GM23338 (cell line): ENCODE results near the gene MAP3K6. TPM values are rescaled to one million over a fixed set of nuclear protein-coding genes. Genes with fewer than 3 reads are reported as not detected.

ENCODE experiments used
- ATAC-seq: fragments of 200-7000 bp; cut with Tn5 transposase; 3 replicates; pipeline ENCODE4 v1.9.1; 2020
- DNase-seq: peaks from one replicate; pipeline ENCODE4 v3.0.0-alpha.2; 2015; ENCODE audit warnings: low spot score
- H2AFZ ChIP-seq: fragments of 200-600 bp; sonication (generic); 2 replicates; pipeline ENCODE4 v1.8.0; 2016; ENCODE audit warnings: antibody characterized with exemption, mild to moderate bottlenecking, moderate library complexity
- H3F3A ChIP-seq: fragments of 200-600 bp; sonication (generic); replicated peaks from 2 replicates; pipeline ENCODE4 v1.8.0; 2017; ENCODE audit warnings: antibody characterized with exemption, mixed run types, low read depth
- H3K27ac ChIP-seq: fragments of 200-600 bp; sonication (generic); 2 replicates; pipeline ENCODE4 v1.6.1; 2016; ENCODE audit warnings: low read depth
- H3K27me3 ChIP-seq: fragments of 200-600 bp; sonication (generic); 2 replicates; pipeline ENCODE4 v1.8.0; 2016; ENCODE audit warnings: mild to moderate bottlenecking, mixed run types, moderate library complexity; ENCODE audit not compliant: insufficient read depth
- H3K36me3 ChIP-seq: fragments of 200-600 bp; sonication (generic); 2 replicates; pipeline ENCODE4 v1.8.0; 2016; ENCODE audit warnings: mild to moderate bottlenecking; ENCODE audit not compliant: insufficient read depth
- H3K4me1 ChIP-seq: fragments of 200-600 bp; sonication (generic); 2 replicates; pipeline ENCODE4 v1.8.0; 2016; ENCODE audit warnings: mild to moderate bottlenecking, moderate library complexity; ENCODE audit not compliant: insufficient read depth
- H3K4me2 ChIP-seq: fragments of 200-600 bp; sonication (generic); 2 replicates; pipeline ENCODE4 v1.7.1; 2017; ENCODE audit warnings: mixed run types
- H3K4me3 ChIP-seq: fragments of 200-600 bp; sonication (generic); 2 replicates; pipeline ENCODE4 v1.6.1; 2016; ENCODE audit warnings: mixed run types
- H3K79me2 ChIP-seq: fragments of 200-600 bp; sonication (generic); replicated peaks from 2 replicates; pipeline ENCODE4 v1.8.0; 2017; ENCODE audit warnings: mild to moderate bottlenecking; ENCODE audit not compliant: insufficient read depth
- H3K9me2 ChIP-seq: fragments of 200-600 bp; sonication (generic); 2 replicates; pipeline ENCODE4 v1.8.0; 2017; ENCODE audit not compliant: insufficient read depth
- H4K20me1 ChIP-seq: fragments of 200-600 bp; sonication (generic); replicated peaks from 2 replicates; pipeline ENCODE4 v1.8.0; 2017; ENCODE audit warnings: mild to moderate bottlenecking; ENCODE audit not compliant: insufficient read depth
- H3K27ac Mint-ChIP-seq: 2 replicates; pipeline ENCODE4 v1.8.0; 2020; ENCODE audit warnings: inconsistent platforms, mild to moderate bottlenecking, moderate library complexity, mixed read lengths
- H3K27me3 Mint-ChIP-seq: 3 replicates; pipeline ENCODE4 v1.8.0; 2022; ENCODE audit warnings: low read depth, mild to moderate bottlenecking, moderate library complexity, mixed read lengths, inconsistent platforms; ENCODE audit not compliant: insufficient read depth, poor library complexity
- H3K36me3 Mint-ChIP-seq: 3 replicates; pipeline ENCODE4 v1.8.0; 2021; ENCODE audit warnings: low read depth, mild to moderate bottlenecking, inconsistent platforms, moderate library complexity, mixed read lengths
- H3K4me1 Mint-ChIP-seq: 3 replicates; pipeline ENCODE4 v1.8.0; 2020; ENCODE audit warnings: mild to moderate bottlenecking, inconsistent platforms, mixed read lengths
- H3K4me3 Mint-ChIP-seq: 3 replicates; pipeline ENCODE4 v1.8.0; 2021; ENCODE audit warnings: moderate library complexity, mild to moderate bottlenecking, inconsistent platforms, mixed read lengths
- H3K9me3 Mint-ChIP-seq: 3 replicates; pipeline ENCODE4 v1.8.0; 2020; ENCODE audit warnings: moderate library complexity, mild to moderate bottlenecking, inconsistent platforms, mixed read lengths
- CREB1 ChIP-seq: fragments of 250-450 bp; sonication (Bioruptor Pico); IDR thresholded peaks from 2 replicates; pipeline ENCODE4 v1.5.0; 2020; ENCODE audit warnings: low read depth, mild to moderate bottlenecking, moderate library complexity
- EZH2 ChIP-seq: fragments of 200-600 bp; sonication (generic); IDR thresholded peaks from one replicate; pipeline ENCODE4 v1.8.0; 2017; ENCODE audit warnings: antibody characterized with exemption, mild to moderate bottlenecking, low read depth; ENCODE audit not compliant: unreplicated experiment
- EZH2phosphoT487 ChIP-seq: fragments of 200-600 bp; sonication (generic); IDR thresholded peaks from one replicate; pipeline ENCODE4 v1.8.1; 2018; ENCODE audit warnings: antibody characterized with exemption; ENCODE audit not compliant: unreplicated experiment
- JUNB ChIP-seq: IDR thresholded peaks from one replicate; pipeline ENCODE4 v1.6.1; 2016; ENCODE audit warnings: antibody characterized with exemption; ENCODE audit not compliant: unreplicated experiment
- NANOG ChIP-seq: IDR thresholded peaks from 2 replicates; pipeline ENCODE4 v1.6.1; 2016; ENCODE audit warnings: antibody characterized with exemption, borderline replicate concordance
- POLR2AphosphoS5 ChIP-seq: IDR thresholded peaks from 2 replicates; pipeline ENCODE4 v1.6.1; 2016; ENCODE audit warnings: antibody characterized with exemption, low read depth
- STAT1 ChIP-seq: IDR thresholded peaks from one replicate; pipeline ENCODE4 v1.6.1; 2016; ENCODE audit warnings: antibody characterized with exemption; ENCODE audit not compliant: unreplicated experiment
- ZNF114 ChIP-seq: fragments of 250-450 bp; sonication (Bioruptor Pico); IDR thresholded peaks from 2 replicates; pipeline ENCODE4 v1.5.0; 2020; ENCODE audit warnings: mild to moderate bottlenecking, moderate library complexity
- ZNF331 ChIP-seq: fragments of 250-450 bp; sonication (Bioruptor Pico); IDR thresholded peaks from 2 replicates; pipeline ENCODE4 v1.5.0; 2020; ENCODE audit warnings: low read depth, mild to moderate bottlenecking, moderate library complexity
- polyA plus RNA-seq: library from polyadenylated mRNA; unstranded; fragments of >200 nt; fragmentation: Nextera tagmentation; extraction: Ambion mirVana; gene quantifications from 2 replicates; pipeline ENCODE4 v1.2.1, GENCODE V29; 2016
- total RNA-seq: library from RNA; depleted of rRNA; stranded (reverse); fragments of >200 nt; shearing (Covaris generic); gene quantifications from 2 replicates; pipeline ENCODE4 v1.2.3, GENCODE V29; 2014
- TF ChIP-seq, protein P1 (sequence below): IDR thresholded peaks from one replicate; pipeline ENCODE4 v1.6.1; 2018; ENCODE audit warnings: antibody characterized with exemption; ENCODE audit not compliant: unreplicated experiment
- TF ChIP-seq, protein P2 (sequence below): IDR thresholded peaks from 2 replicates; pipeline ENCODE4 v1.6.1; 2016; ENCODE audit warnings: antibody characterized with exemption
- TF ChIP-seq, protein P3 (sequence below), 2 experiments: fragments of 200-600 bp in 1 of 2; sonication (generic) in 1 of 2; conservative IDR thresholded peaks; 2 replicates each; pipeline versions ENCODE4 v1.5.1 to v1.6.1; 2016 to 2017; ENCODE audit warnings: antibody characterized with exemption in 2 of 2, low read depth in 2 of 2, mild to moderate bottlenecking in 2 of 2, moderate library complexity in 1 of 2

Gene MAP3K6
- total and polyA plus RNA-seq, 2 experiments from 2014 or later: 8.2 to 10.6 TPM

DNA sequence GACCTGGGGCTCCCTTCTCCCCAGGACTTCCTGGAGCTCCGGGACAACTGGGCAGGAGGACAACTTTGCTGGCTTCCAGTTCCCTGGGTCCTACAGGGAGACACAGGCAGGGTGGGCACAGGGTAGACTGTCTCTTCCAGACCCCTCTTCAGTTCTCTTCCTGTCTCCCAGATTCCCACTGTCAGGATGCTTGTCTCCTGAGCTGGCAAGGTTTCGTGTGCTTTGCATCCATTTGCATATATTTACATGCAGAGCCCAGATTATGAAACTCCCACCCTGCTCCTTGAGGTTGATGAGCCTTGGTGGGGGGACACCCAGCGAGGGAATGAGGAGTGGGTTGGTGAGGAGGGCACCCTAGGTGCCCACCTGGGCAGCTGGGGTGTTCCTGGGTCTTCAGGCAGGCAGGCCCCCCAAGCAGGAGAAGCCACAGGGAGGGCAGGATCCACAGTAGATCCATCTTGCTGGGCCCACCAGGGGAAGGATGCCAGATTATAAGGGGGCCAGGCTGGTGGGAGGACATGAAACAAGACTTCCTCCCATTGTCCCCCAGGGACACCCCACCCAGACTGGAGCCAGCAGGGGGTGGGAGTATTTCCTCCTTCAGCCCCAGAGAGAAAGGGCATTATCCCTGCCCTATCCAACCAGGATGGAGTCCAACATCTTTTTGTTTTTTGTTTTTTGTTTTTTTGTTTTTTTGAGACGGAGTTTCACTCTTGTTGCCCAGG lies 7.8 kb upstream of the MAP3K6 start, which contains the start of gene FCN3:
TSS of gene FCN3 (minus strand) at position 463 of the 725 bp plus-strand sequence. CDS start at position 457, 6 bp downstream.
- no peaks in the 10 kb centered on the region for H3K27me3 Mint-ChIP-seq
- H3K4me2 ChIP-seq: no peak within 1 kb of the TSS
- no peak within 1 kb of the TSS for H2AFZ ChIP-seq
- no peaks in the 10 kb centered on the region for H3F3A ChIP-seq
- no peak for DNase-seq
- no peaks in the 10 kb centered on the region; the same call in 1 of the 2 replicates for H3K4me1 ChIP-seq
- no peak within 1 kb of the TSS for H3K27ac Mint-ChIP-seq
- no peaks in the 10 kb centered on the region for H3K9me2 ChIP-seq
- H3K36me3 Mint-ChIP-seq: no peaks in the 10 kb centered on the region
- no peaks in the 10 kb centered on the region for H3K36me3 ChIP-seq
- H3K9me3 Mint-ChIP-seq: no peaks in the 10 kb centered on the region
- H3K4me3 ChIP-seq: no peak within 1 kb of the TSS
- H3K4me1 Mint-ChIP-seq: peaks cover 7% of the 10 kb centered on the region; the same call in 1 of the 3 replicates
- no peak for TF ChIP-seq JUNB
- TF ChIP-seq EZH2: no peak
- TF ChIP-seq, protein P1, sequence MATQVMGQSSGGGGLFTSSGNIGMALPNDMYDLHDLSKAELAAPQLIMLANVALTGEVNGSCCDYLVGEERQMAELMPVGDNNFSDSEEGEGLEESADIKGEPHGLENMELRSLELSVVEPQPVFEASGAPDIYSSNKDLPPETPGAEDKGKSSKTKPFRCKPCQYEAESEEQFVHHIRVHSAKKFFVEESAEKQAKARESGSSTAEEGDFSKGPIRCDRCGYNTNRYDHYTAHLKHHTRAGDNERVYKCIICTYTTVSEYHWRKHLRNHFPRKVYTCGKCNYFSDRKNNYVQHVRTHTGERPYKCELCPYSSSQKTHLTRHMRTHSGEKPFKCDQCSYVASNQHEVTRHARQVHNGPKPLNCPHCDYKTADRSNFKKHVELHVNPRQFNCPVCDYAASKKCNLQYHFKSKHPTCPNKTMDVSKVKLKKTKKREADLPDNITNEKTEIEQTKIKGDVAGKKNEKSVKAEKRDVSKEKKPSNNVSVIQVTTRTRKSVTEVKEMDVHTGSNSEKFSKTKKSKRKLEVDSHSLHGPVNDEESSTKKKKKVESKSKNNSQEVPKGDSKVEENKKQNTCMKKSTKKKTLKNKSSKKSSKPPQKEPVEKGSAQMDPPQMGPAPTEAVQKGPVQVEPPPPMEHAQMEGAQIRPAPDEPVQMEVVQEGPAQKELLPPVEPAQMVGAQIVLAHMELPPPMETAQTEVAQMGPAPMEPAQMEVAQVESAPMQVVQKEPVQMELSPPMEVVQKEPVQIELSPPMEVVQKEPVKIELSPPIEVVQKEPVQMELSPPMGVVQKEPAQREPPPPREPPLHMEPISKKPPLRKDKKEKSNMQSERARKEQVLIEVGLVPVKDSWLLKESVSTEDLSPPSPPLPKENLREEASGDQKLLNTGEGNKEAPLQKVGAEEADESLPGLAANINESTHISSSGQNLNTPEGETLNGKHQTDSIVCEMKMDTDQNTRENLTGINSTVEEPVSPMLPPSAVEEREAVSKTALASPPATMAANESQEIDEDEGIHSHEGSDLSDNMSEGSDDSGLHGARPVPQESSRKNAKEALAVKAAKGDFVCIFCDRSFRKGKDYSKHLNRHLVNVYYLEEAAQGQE: no peak
- TF ChIP-seq ZNF331 (CRISPR knock-in tag): no peak
- no peak for TF ChIP-seq NANOG
- TF ChIP-seq CREB1 (CRISPR knock-in tag): no peak
- no peak for TF ChIP-seq ZNF114 (CRISPR knock-in tag)
- no peak for TF ChIP-seq POLR2AphosphoS5
- TF ChIP-seq, protein P2, sequence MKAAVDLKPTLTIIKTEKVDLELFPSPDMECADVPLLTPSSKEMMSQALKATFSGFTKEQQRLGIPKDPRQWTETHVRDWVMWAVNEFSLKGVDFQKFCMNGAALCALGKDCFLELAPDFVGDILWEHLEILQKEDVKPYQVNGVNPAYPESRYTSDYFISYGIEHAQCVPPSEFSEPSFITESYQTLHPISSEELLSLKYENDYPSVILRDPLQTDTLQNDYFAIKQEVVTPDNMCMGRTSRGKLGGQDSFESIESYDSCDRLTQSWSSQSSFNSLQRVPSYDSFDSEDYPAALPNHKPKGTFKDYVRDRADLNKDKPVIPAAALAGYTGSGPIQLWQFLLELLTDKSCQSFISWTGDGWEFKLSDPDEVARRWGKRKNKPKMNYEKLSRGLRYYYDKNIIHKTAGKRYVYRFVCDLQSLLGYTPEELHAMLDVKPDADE: no peak
- TF ChIP-seq, protein P3, sequence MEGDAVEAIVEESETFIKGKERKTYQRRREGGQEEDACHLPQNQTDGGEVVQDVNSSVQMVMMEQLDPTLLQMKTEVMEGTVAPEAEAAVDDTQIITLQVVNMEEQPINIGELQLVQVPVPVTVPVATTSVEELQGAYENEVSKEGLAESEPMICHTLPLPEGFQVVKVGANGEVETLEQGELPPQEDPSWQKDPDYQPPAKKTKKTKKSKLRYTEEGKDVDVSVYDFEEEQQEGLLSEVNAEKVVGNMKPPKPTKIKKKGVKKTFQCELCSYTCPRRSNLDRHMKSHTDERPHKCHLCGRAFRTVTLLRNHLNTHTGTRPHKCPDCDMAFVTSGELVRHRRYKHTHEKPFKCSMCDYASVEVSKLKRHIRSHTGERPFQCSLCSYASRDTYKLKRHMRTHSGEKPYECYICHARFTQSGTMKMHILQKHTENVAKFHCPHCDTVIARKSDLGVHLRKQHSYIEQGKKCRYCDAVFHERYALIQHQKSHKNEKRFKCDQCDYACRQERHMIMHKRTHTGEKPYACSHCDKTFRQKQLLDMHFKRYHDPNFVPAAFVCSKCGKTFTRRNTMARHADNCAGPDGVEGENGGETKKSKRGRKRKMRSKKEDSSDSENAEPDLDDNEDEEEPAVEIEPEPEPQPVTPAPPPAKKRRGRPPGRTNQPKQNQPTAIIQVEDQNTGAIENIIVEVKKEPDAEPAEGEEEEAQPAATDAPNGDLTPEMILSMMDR (conservative IDR thresholded peaks at IDR 0.05; ENCODE audit: low read depth in 2 of 2): no peak
- no peak for TF ChIP-seq STAT1
- no peak for TF ChIP-seq EZH2phosphoT487
- no peak within 1 kb of the TSS for H3K27ac ChIP-seq
- H3K4me3 Mint-ChIP-seq: no peak within 1 kb of the TSS
- no peaks in the 10 kb centered on the region for H3K27me3 ChIP-seq
- no peak for ATAC-seq
- H3K79me2 ChIP-seq: no peaks in the 10 kb centered on the region
- H4K20me1 ChIP-seq: no peaks in the 10 kb centered on the region
